ENCODE measurements around the gene LBHD2.

- TF ChIP-seq CTCF (IDR thresholded peaks at IDR 0.05; ENCODE audit: insufficient read depth, low read depth, low read length) (no peak), EZH2 (IDR thresholded peaks at IDR 0.05; ENCODE audit: insufficient read depth, low read length) (no peak)
Measured at GRCh38 chr14:103052407-103052806, 31.6 kb upstream of the LBHD2 start.

Measured in astrocyte (in vitro differentiated cells and primary cell).